Left cardiac atrium (tissue), 4 donors: ENCODE results near the gene PSD4. TPM values are rescaled to one million over a fixed set of nuclear protein-coding genes. Genes with fewer than 3 reads are reported as not detected.
"Not testable (repeated sequence)": the region's sequence is repeated elsewhere in the genome, so short reads cannot be mapped to it uniquely, and the experiment has no call there.

ENCODE experiments used
- ATAC-seq, 2 donors: fragments of 200-7000 bp; cut with Tn5 transposase; one replicate each; pipeline ENCODE4 v1.9.1; 2020; ENCODE audit warnings: mild to moderate bottlenecking in 2 of 2, moderate library complexity in 2 of 2
- DNase-seq: peaks from one replicate; pipeline ENCODE4 v3.0.0-alpha.2; 2020
- intact Hi-C, 2 donors: fragments of 100-400 bp; cut with DNase I; formaldehyde crosslinking; loops; one replicate each; pipeline versions ENCODE4 v1.14.1 to v1.15.1; 2022 to 2023
- total RNA-seq, 2 donors: library from RNA; stranded (reverse); fragmentation: NEBNext Ultra II Directional; extraction: Animal tissue kit (Norgen Biotek cat#: 25700); gene quantifications; one replicate each; pipeline ENCODE4 v1.2.1, GENCODE V29; 2021
- donor health status: DM: no; HTN: yes; CAD: no.
- donor health status: DM: no; HTN: yes; CAD: no; lungs with severe emphysema.
- donor health status: DM: yes; HTN: yes; CAD: no.
- donor health status: Dilated cardiomyopathy.

The PSD4 gene
- total RNA-seq, 2 donors from 2014 or later, result 4.1 to 4.4 TPM

GRCh38 chr2:113227290-113227689 is 53.5 kb downstream of the PSD4 start:
- ATAC-seq, result no peak
- intact Hi-C loops, result no loop called here
- DNase-seq, result no peak

- DNase-seq (no peak), ATAC-seq (no peak)
- intact Hi-C loops, result no loop called here
Measured at GRCh38 chr2:113227698-113228097, 53.9 kb downstream of the PSD4 start.

GRCh38 chr2:113228351-113228750 is 54.6 kb downstream of the PSD4 start:
- DNase-seq (no peak), ATAC-seq (no peak)
- intact Hi-C loops, result no loop called here

GRCh38 chr2:113228991-113229716 is 55.4 kb downstream of the PSD4 start:
- no peak for DNase-seq
- ATAC-seq, result no peak
- intact Hi-C loops, result no loop called here

- no peak for ATAC-seq
- intact Hi-C loops, result no loop called here
- DNase-seq, result no peak
Measured at GRCh38 chr2:113229795-113230194, 56.0 kb downstream of the PSD4 start.

- intact Hi-C loops, result no loop called here
- DNase-seq (no peak), ATAC-seq (peak in 1 of 2 donors; percentile 45)
Measured at GRCh38 chr2:113230531-113230930, 56.8 kb downstream of the PSD4 start.

- ATAC-seq (peak in 1 of 2 donors; percentile 14), DNase-seq (no peak)
- intact Hi-C loops, result no loop called here
Measured at GRCh38 chr2:113231064-113231463, 57.3 kb downstream of the PSD4 start.

GRCh38 chr2:113232123-113232522 is 58.4 kb downstream of the PSD4 start:
- DNase-seq (no peak), ATAC-seq (no peak)
- intact Hi-C loops, result no loop called here

- ATAC-seq, result peak in 1 of 2 donors; percentile 42
- DNase-seq, result no peak
- intact Hi-C loops, result no loop called here
Measured at GRCh38 chr2:113232740-113233139, 59.0 kb downstream of the PSD4 start.

GRCh38 chr2:113233593-113234550 is 60.1 kb downstream of the PSD4 start:
- ATAC-seq (peak in 1 of 2 donors; percentile 77), DNase-seq (peak; percentile 47)
- intact Hi-C loops, result no loop called here

- no peak for DNase-seq
- intact Hi-C loops, result no loop called here
- ATAC-seq, result no peak
Measured at GRCh38 chr2:113234721-113235346, 61.1 kb downstream of the PSD4 start.

GRCh38 chr2:113235347-113236226 is 61.8 kb downstream of the PSD4 start:
- peak in 1 of 2 donors; percentile 59 for ATAC-seq
- DNase-seq, intact Hi-C loops: not testable (repeated sequence)

- no peak for DNase-seq
- intact Hi-C loops, result no loop called here
Measured at GRCh38 chr2:113236367-113237159, 62.8 kb downstream of the PSD4 start.

GRCh38 chr2:113237604-113238160 is 63.9 kb downstream of the PSD4 start:
- ATAC-seq (no peak), DNase-seq (no peak)
- intact Hi-C loops, result no loop called here

More at GRCh38 chr2:113236367-113237159, 62.8 kb downstream of the PSD4 start:
- ATAC-seq, result no peak

- ATAC-seq, result no peak
- intact Hi-C loops, result no loop called here
- no peak for DNase-seq
Measured at GRCh38 chr2:113238871-113239839, 65.4 kb downstream of the PSD4 start.

GRCh38 chr2:113240150-113240914 is 66.6 kb downstream of the PSD4 start:
- ATAC-seq, result peak; percentile 74 to 83
- DNase-seq, result peak; percentile 93
- intact Hi-C loops, result no loop called here
